Measurements from ENCODE around the gene IPO5. TPM values are rescaled to one million over a fixed set of nuclear protein-coding genes. Genes with fewer than 3 reads are reported as not detected.

Gene IPO5
- total and polyA plus RNA-seq, 2 of the 8 experiments (the other 6 are each of a cell fraction or from before 2014, with no cell fraction given) = 143 to 410 TPM

GRCh38 chr13:97961340-97961739, 7.9 kb downstream of the IPO5 start:
- H2BK120ac ChIP-seq (replicated peaks; ENCODE audit: low read depth, low read length) = no peak overlapping the region
- H3K56ac ChIP-seq (replicated peaks; ENCODE audit: insufficient read length, low read depth, low read length) = no peak overlapping the region
- no peaks in the 10 kb centered on the region for H3K79me1 ChIP-seq (ENCODE audit: low read depth, low read length)
- no peaks in the 10 kb centered on the region for H3K9me3 ChIP-seq (ENCODE audit: insufficient read depth in 2 of 2, low read depth in 1 of 2, low read length in 1 of 2)
- no peak overlapping the region for H4K5ac ChIP-seq (ENCODE audit: insufficient read length, low read depth, low read length)
- no peaks in the 10 kb centered on the region for H3K36me3 ChIP-seq (ENCODE audit: control insufficient read depth in 2 of 4, insufficient read depth in 4 of 4, low read length in 3 of 4)
- no peak overlapping the region for H3K14ac ChIP-seq (ENCODE audit: insufficient read length)
- CTCF ChIA-PET (ENCODE audit: partially characterized antibody) = no interaction called here
- H3K79me2 ChIP-seq (ENCODE audit: control insufficient read depth in 1 of 2, insufficient read depth in 2 of 2, low read length in 2 of 2) = no peaks in the 10 kb centered on the region
- no peak overlapping the region for H2BK12ac ChIP-seq (ENCODE audit: low read depth, low read length)
- no peak overlapping the region for H3K4me3 ChIP-seq (ENCODE audit: extremely low read depth in 1 of 4, insufficient read depth in 2 of 4, low read depth in 3 of 4, low read length in 4 of 4)
- POLR2A ChIA-PET (ENCODE audit: partially characterized antibody) = no interaction called here
- H2BK5ac ChIP-seq (ENCODE audit: low read depth, low read length) = no peak overlapping the region
- H4K8ac ChIP-seq (ENCODE audit: extremely low read depth, insufficient read depth, low read length) = no peak overlapping the region
- H2AFZ ChIP-seq (ENCODE audit: low read length) = no peak overlapping the region
- no peak overlapping the region for H3K27ac ChIP-seq (ENCODE audit: low read depth, low read length)
- DNase-seq (ENCODE audit: low read depth in 1 of 2, low spot score in 2 of 2) = no peak
- no peak for FAIRE-seq
- no peak overlapping the region for H2BK15ac ChIP-seq (ENCODE audit: low read length)
- H3K9ac ChIP-seq (replicated peaks in 1 of 4; ENCODE audit: extremely low read depth in 1 of 4, low read depth in 3 of 4, low read length in 3 of 4) = no peak overlapping the region
- H3K4me1 ChIP-seq (replicated peaks in 1 of 4; ENCODE audit: control insufficient read depth in 3 of 4, insufficient read depth in 4 of 4, low read length in 3 of 4) = no peaks in the 10 kb centered on the region
- H3K27me3 ChIP-seq (replicated peaks in 1 of 4; ENCODE audit: control insufficient read depth in 3 of 4, extremely low read depth in 1 of 4, insufficient read depth in 3 of 4, low read length in 3 of 4) = no peaks in the 10 kb centered on the region
- no peak overlapping the region for H3K4me2 ChIP-seq (ENCODE audit: insufficient read depth in 1 of 2, low read depth in 2 of 2, low read length in 2 of 2)
- H4K20me1 ChIP-seq (replicated peaks in 1 of 2; ENCODE audit: control insufficient read depth in 1 of 2, insufficient read depth in 2 of 2, low read length in 2 of 2) = no peaks in the 10 kb centered on the region
- WGBS, 2 experiments (ENCODE audit: extremely low coverage in 1 of 2, insufficient coverage in 1 of 2, insufficient read length in 1 of 2, insufficient replicate concordance in 2 of 2, low coverage in 1 of 2, low lambda C conversion rate in 2 of 2, missing lambda C conversion rate in 1 of 2) = 94% methylated on average over 6 of the region's 6 CpGs; no CpG with 5 or more reads in 1 of the 2 experiments
- H3K18ac ChIP-seq (ENCODE audit: extremely low read depth, low read length) = no peak overlapping the region
- H2BK20ac ChIP-seq (ENCODE audit: low read length) = no peak overlapping the region
- H4K91ac ChIP-seq (replicated peaks; ENCODE audit: insufficient read length, low read length) = no peak overlapping the region
- no peak overlapping the region for H2AK5ac ChIP-seq (ENCODE audit: low read depth, low read length)
- no peak overlapping the region for H3K23ac ChIP-seq (ENCODE audit: insufficient read length)
- no peak overlapping the region for H3K4ac ChIP-seq (replicated peaks; ENCODE audit: insufficient read length, low read depth, low read length)
- no peak for TF ChIP-seq POLR2AphosphoS5 (IDR thresholded peaks at IDR 0.05; ENCODE audit: low read depth, low read length)
- TF ChIP-seq CHD2 (IDR thresholded peaks at IDR 0.05; ENCODE audit: low read length) = no peak
- no peak for TF ChIP-seq TEAD4 (IDR thresholded peaks at IDR 0.05; ENCODE audit: low read depth, low read length)
- no peak for TF ChIP-seq RXRA (IDR thresholded peaks at IDR 0.05; ENCODE audit: insufficient read depth, low read depth, low read length)
- no peak for TF ChIP-seq EZH2 (IDR thresholded peaks at IDR 0.05; ENCODE audit: low read depth, low read length, severe bottlenecking)
- no peak for TF ChIP-seq SAP30 (IDR thresholded peaks at IDR 0.05; ENCODE audit: insufficient read depth, insufficient replicate concordance, low read length)
- no peak for TF ChIP-seq GTF2F1 (IDR thresholded peaks at IDR 0.05; ENCODE audit: borderline replicate concordance, low read depth, low read length)
- no peak for TF ChIP-seq BRCA1 (IDR thresholded peaks at IDR 0.05; ENCODE audit: low read depth, low read length)
- no peaks in the 10 kb centered on the region for H3K23me2 ChIP-seq (ENCODE audit: low read depth, low read length)
